ENCODE data around the gene LSM3. TPM values are rescaled to one million over a fixed set of nuclear protein-coding genes. Genes with fewer than 3 reads are reported as not detected.

LSM3 gene
- total and polyA plus RNA-seq, 2 of the 4 experiments (the other 2 are of a cell fraction): 3.4 to 11.5 TPM

- Histone ChIP-seq H4K91ac (ENCODE audit: insufficient read depth, low read depth, low read length) (peak overlapping the region; percentile 87), H3K23ac (ENCODE audit: low read depth, low read length) (peak overlapping the region; percentile 92), H3K9me3 (ENCODE audit: control insufficient read depth, insufficient read depth, low read length) (no peaks in the 10 kb centered on the region), H3K4ac (ENCODE audit: low read depth, low read length) (peak overlapping the region; percentile 96), H3K4me2 (ENCODE audit: low read depth, low read length) (peak overlapping the region; percentile 75), H3K14ac (replicated peaks; ENCODE audit: low read depth, low read length) (peak overlapping the region; percentile 85; the same call in 1 of the 2 replicates), H3K18ac (ENCODE audit: low read depth, low read length) (peak overlapping the region; percentile 91; the same call in 1 of the 2 replicates), H3K27me3 (ENCODE audit: control insufficient read depth, insufficient read depth, low read length) (no peaks in the 10 kb centered on the region), H2BK20ac (ENCODE audit: low read depth, low read length) (peak overlapping the region; percentile 89), H3K4me1 (ENCODE audit: control insufficient read depth, insufficient read depth, low read length) (peaks cover 29% of the 10 kb centered on the region), H4K8ac (ENCODE audit: low read depth in 2 of 2, low read length in 2 of 2) (peak overlapping the region in 1 of 2 experiments; percentile 85; a peak in 2 of 4 replicates), H3K4me3 (ENCODE audit: insufficient read depth, low read depth, low read length) (no peak overlapping the region), H2AFZ (replicated peaks; ENCODE audit: low read length, poor library complexity) (peak overlapping the region; percentile 64), H3K79me1 (ENCODE audit: low read depth in 1 of 2, low read length in 2 of 2) (peaks cover 0 to 19% of the 10 kb centered on the region in 2 experiments; a peak in 1 of 4 replicates), H2BK5ac (ENCODE audit: low read depth, low read length, poor library complexity, severe bottlenecking) (peak overlapping the region; percentile 98), H4K5ac (ENCODE audit: low read depth, low read length) (no peak overlapping the region; the same call in 1 of the 2 replicates), H2BK15ac (ENCODE audit: low read depth, low read length) (0 out of 3 replicates have a peak overlapping the region, but pooled peaks have one; percentile 40), H2AK9ac (replicated peaks; ENCODE audit: low read depth, low read length, poor library complexity) (peak overlapping the region; percentile 84), H3K56ac (ENCODE audit: extremely low read depth, insufficient read depth, low read length) (peak overlapping the region; percentile 85), H3K9me1 (ENCODE audit: insufficient read depth, low read length) (peaks cover 27% of the 10 kb centered on the region; the same call in 1 of the 2 replicates), H2BK120ac (ENCODE audit: low read depth, low read length) (peak overlapping the region; percentile 92), H3K9ac (ENCODE audit: low read depth, low read length) (no peak overlapping the region; the same call in 1 of the 2 replicates), H2AK5ac (ENCODE audit: low read depth, low read length) (peak overlapping the region; percentile 96; the same call in 1 of the 2 replicates), H3K36me3 (ENCODE audit: control insufficient read depth, insufficient read depth, low read length) (peaks cover 63% of the 10 kb centered on the region), H4K20me1 (ENCODE audit: insufficient read depth, low read length) (peaks cover 7% of the 10 kb centered on the region), H3K27ac (ENCODE audit: insufficient read depth, low read length) (peak overlapping the region; percentile 97; the same call in 1 of the 2 replicates)
- ATAC-seq (ENCODE audit: low read depth) (peak; percentile 46), DNase-seq (peak; percentile 94)
- ChIA-PET POLR2A (ENCODE audit: unreplicated experiment) (interaction anchor here (0.6 to 1.3 kb wide), 3 partner anchors 19 to 247 kb away, joined by 3 to 6 read pairs (median 4); partner anchors contain the start of genes CHCHD4, LSM3, TMEM43 and XPC), CTCF (interaction anchor here (0.7 to 2.3 kb wide), 2 partner anchors 18 to 35 kb away, joined by 4 to 11 read pairs; partner anchors contain the start of genes CHCHD4 and TMEM43)
- in situ Hi-C loops (cut with MboI; ENCODE audit: low sequenced_read_pairs): loop anchor here (25.0 kb wide), 1 partner anchor 106 kb away; no protein-coding TSS in a partner anchor
- no TSS peak for BruUV-seq (replicated peaks)
- dilution Hi-C loops (cut with HindIII; ENCODE audit: low sequenced_read_pairs, unreplicated experiment): no loop called here
- intact Hi-C loops (cut with micrococcal nuclease): loop anchor here (1.0 kb wide), 1 partner anchor 18 kb away; the partner anchor contains the start of gene TMEM43
- WGBS, 2 experiments (ENCODE audit: extremely low coverage in 2 of 2, insufficient read length in 1 of 2): no CpG with 5 or more reads among the region's 7 CpGs
- TF ChIP-seq POLR2A (IDR thresholded peaks at IDR 0.05; ENCODE audit: low read depth, low read length) (peak; percentile 14; the same call in 1 of the 2 replicates), MAZ (IDR thresholded peaks at IDR 0.05; ENCODE audit: borderline replicate concordance, low read depth, low read length) (peak; percentile 14; the same call in 1 of the 2 replicates), SMC3 (IDR thresholded peaks at IDR 0.05; ENCODE audit: low read depth, low read length) (no peak), RAD21 (IDR thresholded peaks at IDR 0.05; ENCODE audit: low read length) (no peak), USF2 (IDR thresholded peaks at IDR 0.05; ENCODE audit: low read depth, low read length) (peak; percentile 30; the same call in 1 of the 2 replicates), MAFK (IDR thresholded peaks at IDR 0.05; ENCODE audit: low read depth, low read length) (no peak), FOS (IDR thresholded peaks at IDR 0.05; ENCODE audit: low read depth, low read length) (peak; percentile 44; the same call in 1 of the 2 replicates), NFE2L2 (IDR thresholded peaks at IDR 0.05; ENCODE audit: low read depth, low read length) (no peak), RCOR1 (IDR thresholded peaks at IDR 0.05; ENCODE audit: insufficient replicate concordance, low read length) (peak; percentile 35), BHLHE40 (IDR thresholded peaks at IDR 0.05; ENCODE audit: low read depth, low read length) (peak; percentile 68; the same call in 1 of the 2 replicates), RFX5 (IDR thresholded peaks at IDR 0.05; ENCODE audit: low read depth, low read length) (no peak), ELK1 (IDR thresholded peaks at IDR 0.05; ENCODE audit: borderline replicate concordance, low read depth, low read length) (no peak), MXI1 (IDR thresholded peaks at IDR 0.05; ENCODE audit: borderline replicate concordance, low read depth, low read length) (no peak)
Observed at GRCh38 chr3:14143271-14144225, 35.1 kb upstream of the LSM3 start.
